Keratinocyte (primary cell): ENCODE data around the gene EGR4. TPM values are rescaled to one million over a fixed set of nuclear protein-coding genes. Genes with fewer than 3 reads are reported as not detected.

Experiments
- DNase-seq: peaks from one replicate; pipeline ENCODE4 v3.0.0-alpha.2; 2011; ENCODE audit warnings: low read depth, missing footprints, low spot score
- FAIRE-seq: peaks from 2 replicates; lab custom pipeline; 2011; peaks lifted over from hg19 to GRCh38; lab: Jason Lieb, UNC
- H2AFZ ChIP-seq: 2 replicates; pipeline ENCODE4 v1.6.0; 2012; ENCODE audit warnings: low read length, control low read depth, inconsistent platforms; ENCODE audit not compliant: control insufficient read depth
- H3K27ac ChIP-seq: 2 replicates; pipeline ENCODE4 v1.5.1; 2011; ENCODE audit warnings: low read length; ENCODE audit not compliant: control insufficient read depth, insufficient read depth
- H3K27me3 ChIP-seq: 3 replicates; pipeline ENCODE4 v1.6.0; 2011; ENCODE audit warnings: low read length; ENCODE audit not compliant: control insufficient read depth, insufficient read depth; ENCODE audit errors: extremely low read depth
- H3K36me3 ChIP-seq, 2 experiments: 2 replicates in 1 of 2; 3 replicates in 1 of 2; pipeline ENCODE4 v1.5.1; 2011; ENCODE audit warnings: low read length in 2 of 2, mild to moderate bottlenecking in 1 of 2; ENCODE audit not compliant: control insufficient read depth in 2 of 2, insufficient read depth in 2 of 2; ENCODE audit errors: extremely low read depth in 1 of 2
- H3K4me1 ChIP-seq: 3 replicates; pipeline ENCODE4 v1.5.1; 2011; ENCODE audit warnings: low read length; ENCODE audit not compliant: control insufficient read depth, insufficient read depth; ENCODE audit errors: extremely low read depth
- H3K4me2 ChIP-seq: 3 replicates; pipeline ENCODE4 v1.6.0; 2011; ENCODE audit warnings: low read depth, low read length; ENCODE audit not compliant: control insufficient read depth, insufficient read depth; ENCODE audit errors: extremely low read depth
- H3K4me3 ChIP-seq, 3 experiments: fragments of 200-600 bp in 1 of 3; sonication (generic) in 1 of 3; 2 replicates in 2 of 3; 3 replicates in 1 of 3; pipeline ENCODE4 v1.5.1; 2011 to 2016; ENCODE audit warnings: low read length in 3 of 3, mild to moderate bottlenecking in 3 of 3, control low read depth in 2 of 3, inconsistent platforms in 1 of 3, low read depth in 1 of 3, mixed read lengths in 1 of 3, mixed run types in 1 of 3, moderate library complexity in 1 of 3; ENCODE audit not compliant: control insufficient read depth in 2 of 3, insufficient read depth in 2 of 3; ENCODE audit errors: extremely low read depth in 1 of 3
- H3K79me2 ChIP-seq: 2 replicates; pipeline ENCODE4 v1.6.0; 2012; ENCODE audit warnings: low read length; ENCODE audit not compliant: control insufficient read depth, insufficient read depth
- H3K9ac ChIP-seq: 3 replicates; pipeline ENCODE4 v1.6.0; 2011; ENCODE audit warnings: low read length; ENCODE audit not compliant: control insufficient read depth, insufficient read depth; ENCODE audit errors: extremely low read depth
- H3K9me1 ChIP-seq: 3 replicates; pipeline ENCODE4 v1.6.0; 2011; ENCODE audit warnings: low read length; ENCODE audit not compliant: control insufficient read depth, insufficient read depth; ENCODE audit errors: extremely low read depth
- H3K9me3 ChIP-seq: 2 replicates; pipeline ENCODE4 v1.5.1; 2012; ENCODE audit warnings: low read depth, low read length; ENCODE audit not compliant: control insufficient read depth
- H4K20me1 ChIP-seq: 3 replicates; pipeline ENCODE4 v1.6.0; 2011; ENCODE audit warnings: low read length; ENCODE audit not compliant: control insufficient read depth, insufficient read depth; ENCODE audit errors: extremely low read depth
- CTCF ChIP-seq, 3 experiments: IDR thresholded peaks in 1 of 3; conservative IDR thresholded peaks in 1 of 3; optimal IDR thresholded peaks in 1 of 3; 2 replicates in 2 of 3; 3 replicates in 1 of 3; pipeline versions ENCODE3 to v1.5.1; 2011; ENCODE audit warnings: low read length in 3 of 3, mild to moderate bottlenecking in 3 of 3, moderate library complexity in 2 of 3, control low read depth in 1 of 3, inconsistent platforms in 1 of 3; ENCODE audit not compliant: insufficient read depth in 2 of 3; ENCODE audit errors: extremely low read depth in 1 of 3
- EZH2 ChIP-seq: IDR thresholded peaks from one replicate; pipeline ENCODE4 v1.6.1; 2012; ENCODE audit warnings: inconsistent platforms, mild to moderate bottlenecking, low read length, moderate library complexity
- dilution Hi-C: fragments of 300-500 bp; cut with MboI; formaldehyde crosslinking; loops from one replicate; pipeline ENCODE4 v1.7.0; 2020; ENCODE audit warnings: low sequenced_read_pairs; ENCODE audit not compliant: extremely low pct_ligation_motif_present
- polyA plus RNA-seq, 5 experiments: library from polyadenylated mRNA; depleted of rRNA in 3 of 5; stranded (reverse) in 3 of 5; stranded (forward) in 1 of 5; unstranded in 1 of 5; fragments of >200 nt; gene quantifications; 1 replicate in 1 of 5; 2 replicates in 3 of 5; 3 replicates in 1 of 5; pipeline versions ENCODE4 v1.2.1 to v1.2.3, GENCODE V29; 2011 to 2012; ENCODE audit warnings: missing spikeins in 2 of 5, low read depth in 1 of 5, low replicate concordance in 1 of 5

EGR4 gene
- polyA plus RNA-seq, 1 donor (not counting 4 experiments of a cell fraction or from before 2014, with no cell fraction given): not detected

GRCh38 chr2:73333564-73333963 lies 40.2 kb upstream of the EGR4 start:
- FAIRE-seq (no peak), DNase-seq (no peak)
- Histone ChIP-seq H3K4me1 (no peaks in the 10 kb centered on the region), H3K4me2 (no peak overlapping the region), H4K20me1 (no peaks in the 10 kb centered on the region), H3K27me3 (no peaks in the 10 kb centered on the region), H3K27ac (no peak overlapping the region), H3K36me3 (no peaks in the 10 kb centered on the region), H3K9ac (no peak overlapping the region), H2AFZ (no peak overlapping the region), H3K9me3 (no peaks in the 10 kb centered on the region), H3K79me2 (no peaks in the 10 kb centered on the region), H3K9me1 (no peaks in the 10 kb centered on the region), H3K4me3 (no peak overlapping the region)
- no peak for TF ChIP-seq EZH2
- TF ChIP-seq CTCF (optimal IDR thresholded peaks at IDR 0.05 in 1 of 3, IDR thresholded peaks at IDR 0.05 in 1 of 3, conservative IDR thresholded peaks at IDR 0.05 in 1 of 3; ENCODE audit: extremely low read depth in 1 of 3, insufficient read depth in 2 of 3, low read length in 3 of 3): no peak
- dilution Hi-C loops: no loop called here

GRCh38 chr2:73324126-73324725 lies 30.9 kb upstream of the EGR4 start:
- DNase-seq (no peak), FAIRE-seq (no peak)
- Histone ChIP-seq H3K9ac (no peak overlapping the region), H3K79me2 (no peaks in the 10 kb centered on the region), H3K9me1 (no peaks in the 10 kb centered on the region), H3K9me3 (no peaks in the 10 kb centered on the region), H2AFZ (no peak overlapping the region), H3K4me3 (no peak overlapping the region), H4K20me1 (no peaks in the 10 kb centered on the region), H3K27ac (no peak overlapping the region), H3K4me2 (no peak overlapping the region), H3K4me1 (no peaks in the 10 kb centered on the region), H3K36me3 (no peaks in the 10 kb centered on the region), H3K27me3 (peaks cover 30% of the 10 kb centered on the region)
- no peak for TF ChIP-seq CTCF (optimal IDR thresholded peaks at IDR 0.05 in 1 of 3, IDR thresholded peaks at IDR 0.05 in 1 of 3, conservative IDR thresholded peaks at IDR 0.05 in 1 of 3; ENCODE audit: extremely low read depth in 1 of 3, insufficient read depth in 2 of 3, low read length in 3 of 3)
- TF ChIP-seq EZH2: no peak
- dilution Hi-C loops: no loop called here
